ENCODE data around the gene RHBDD1. TPM values are rescaled to one million over a fixed set of nuclear protein-coding genes. Genes with fewer than 3 reads are reported as not detected.

Gene RHBDD1
- polyA plus RNA-seq, 2 donors: 3.9 to 5.2 TPM

DNA sequence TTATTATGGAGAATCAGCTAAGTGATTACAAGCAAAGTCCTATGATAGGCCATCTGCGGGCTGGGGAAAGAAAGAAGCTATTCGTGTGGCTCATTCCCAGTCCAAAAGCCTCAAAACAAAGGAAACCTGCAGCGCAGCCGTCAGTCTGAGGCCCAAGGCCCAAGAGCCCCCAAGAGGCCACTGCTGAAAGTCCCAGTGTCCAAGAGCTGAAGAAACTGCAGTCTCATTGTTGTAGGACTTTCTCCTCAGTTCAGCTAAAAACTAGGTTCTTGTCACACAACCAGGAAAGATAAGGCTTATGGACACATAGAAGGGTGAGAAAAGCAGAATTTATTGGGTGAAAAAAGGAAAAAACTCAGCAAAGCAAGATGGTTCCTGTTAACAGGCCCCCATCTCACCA lies 143.2 kb downstream of the RHBDD1 start:
- no peaks in the 10 kb centered on the region for H3K27me3 ChIP-seq (ENCODE audit: control insufficient read depth in 1 of 2, insufficient read depth in 2 of 2, low read length in 2 of 2)
- no peak overlapping the region for H3K4me3 ChIP-seq (ENCODE audit: low read depth in 1 of 2, low read length in 2 of 2)
- H3K36me3 ChIP-seq (ENCODE audit: control insufficient read depth in 2 of 2, insufficient read depth in 2 of 2, low read length in 1 of 2): peaks cover 0 to 2% of the 10 kb centered on the region in 2 donors
- no peak overlapping the region for H3K27ac ChIP-seq (ENCODE audit: low read depth in 2 of 2, low read length in 1 of 2)
- 96 to 100% methylated on average over 4 of the region's 4 CpGs for WGBS, 2 donors
- no peaks in the 10 kb centered on the region for H3K4me1 ChIP-seq (ENCODE audit: control insufficient read depth in 2 of 2, insufficient read depth in 2 of 2, low read length in 1 of 2)
- no peaks in the 10 kb centered on the region for H3K9me3 ChIP-seq (ENCODE audit: control insufficient read depth in 2 of 2, insufficient read depth in 1 of 2, low read depth in 1 of 2, low read length in 1 of 2)

DNA sequence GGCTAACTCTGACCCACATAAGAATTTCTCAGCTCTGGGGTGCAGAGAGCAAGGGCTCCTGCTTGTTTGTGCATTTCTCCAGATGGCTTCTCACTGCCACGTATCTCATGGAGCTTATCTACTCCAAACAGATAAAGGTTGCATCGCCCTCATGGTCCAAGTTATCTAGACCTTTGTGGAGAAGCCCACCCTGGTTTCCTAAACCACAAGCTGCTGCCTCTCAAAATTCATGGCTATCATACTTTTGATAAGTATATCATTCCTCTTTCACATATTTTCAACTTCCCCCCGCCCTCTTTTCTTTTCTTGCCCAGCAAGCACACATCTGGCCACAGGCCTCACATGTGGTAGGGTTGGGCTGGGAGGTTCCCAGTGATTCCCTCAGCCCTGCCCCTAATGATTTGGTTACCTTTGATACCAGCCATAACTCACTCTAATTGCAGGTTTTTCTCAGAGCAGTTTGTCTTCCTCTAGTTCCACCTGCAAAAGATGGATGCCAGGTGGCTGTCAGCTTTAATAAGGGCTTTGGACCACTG lies 146.0 kb downstream of the RHBDD1 start:
- Histone ChIP-seq H3K4me3 (ENCODE audit: low read depth in 1 of 2, low read length in 2 of 2) (no peak overlapping the region), H3K4me1 (ENCODE audit: control insufficient read depth in 2 of 2, insufficient read depth in 2 of 2, low read length in 1 of 2) (no peaks in the 10 kb centered on the region), H3K36me3 (ENCODE audit: control insufficient read depth in 2 of 2, insufficient read depth in 2 of 2, low read length in 1 of 2) (peaks cover 0 to 2% of the 10 kb centered on the region in 2 donors), H3K27ac (ENCODE audit: low read depth in 2 of 2, low read length in 1 of 2) (no peak overlapping the region), H3K27me3 (ENCODE audit: control insufficient read depth in 1 of 2, insufficient read depth in 2 of 2, low read length in 2 of 2) (no peaks in the 10 kb centered on the region), H3K9me3 (ENCODE audit: control insufficient read depth in 2 of 2, insufficient read depth in 1 of 2, low read depth in 1 of 2, low read length in 1 of 2) (no peaks in the 10 kb centered on the region)
- WGBS, 2 donors: 68 to 83% methylated on average over 3 of the region's 3 CpGs

DNA sequence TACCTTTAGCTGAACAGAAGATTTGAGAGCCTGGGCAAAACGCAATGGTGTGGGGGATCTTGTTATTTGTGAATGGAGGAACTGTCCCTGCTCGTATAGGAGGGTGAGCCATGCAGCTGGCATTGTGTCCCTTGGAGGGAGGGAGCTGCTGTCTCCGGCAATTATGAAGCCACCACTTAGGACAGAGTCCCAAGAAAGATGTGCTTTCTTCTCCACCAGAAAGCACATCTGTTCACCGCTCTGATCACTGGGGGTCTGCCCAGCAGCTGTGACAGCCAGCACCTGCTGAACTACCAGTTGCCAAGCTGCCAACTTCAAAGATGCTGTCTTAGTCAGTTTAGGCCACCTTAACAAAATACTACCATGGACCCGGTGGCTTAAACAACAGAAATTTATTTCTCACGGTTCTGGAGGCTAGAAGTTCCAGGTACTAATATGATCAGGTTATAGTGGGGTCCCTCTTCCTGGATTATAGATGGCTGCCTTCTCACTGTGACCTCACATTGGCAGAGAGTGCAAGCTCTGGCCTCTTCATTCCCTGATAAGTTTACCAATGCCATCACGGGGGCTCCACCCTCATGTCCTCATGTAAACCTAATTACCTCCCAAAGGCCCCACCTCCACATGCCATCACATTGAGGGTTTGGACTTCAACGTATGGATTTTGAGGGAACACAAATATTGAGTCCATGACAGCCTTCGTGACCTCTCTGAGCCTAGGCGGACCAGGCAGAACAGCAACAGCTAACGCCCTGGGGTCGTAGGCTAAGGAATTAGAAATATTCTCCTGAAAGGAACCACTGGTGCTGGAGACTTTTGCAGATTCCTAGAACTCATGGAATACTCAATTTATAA lies 148.3 kb downstream of the RHBDD1 start:
- no peak overlapping the region for H3K4me3 ChIP-seq (ENCODE audit: low read depth in 1 of 2, low read length in 2 of 2)
- no peaks in the 10 kb centered on the region for H3K27me3 ChIP-seq (ENCODE audit: control insufficient read depth in 1 of 2, insufficient read depth in 2 of 2, low read length in 2 of 2)
- no peaks in the 10 kb centered on the region for H3K4me1 ChIP-seq (ENCODE audit: control insufficient read depth in 2 of 2, insufficient read depth in 2 of 2, low read length in 1 of 2)
- H3K27ac ChIP-seq (ENCODE audit: low read depth in 2 of 2, low read length in 1 of 2): no peak overlapping the region
- 81 to 86% methylated on average over 12 of the region's 12 CpGs for WGBS, 2 donors
- H3K36me3 ChIP-seq (ENCODE audit: control insufficient read depth in 2 of 2, insufficient read depth in 2 of 2, low read length in 1 of 2): peaks cover 0 to 2% of the 10 kb centered on the region in 2 donors
- H3K9me3 ChIP-seq (ENCODE audit: control insufficient read depth in 2 of 2, insufficient read depth in 1 of 2, low read depth in 1 of 2, low read length in 1 of 2): no peaks in the 10 kb centered on the region

DNA sequence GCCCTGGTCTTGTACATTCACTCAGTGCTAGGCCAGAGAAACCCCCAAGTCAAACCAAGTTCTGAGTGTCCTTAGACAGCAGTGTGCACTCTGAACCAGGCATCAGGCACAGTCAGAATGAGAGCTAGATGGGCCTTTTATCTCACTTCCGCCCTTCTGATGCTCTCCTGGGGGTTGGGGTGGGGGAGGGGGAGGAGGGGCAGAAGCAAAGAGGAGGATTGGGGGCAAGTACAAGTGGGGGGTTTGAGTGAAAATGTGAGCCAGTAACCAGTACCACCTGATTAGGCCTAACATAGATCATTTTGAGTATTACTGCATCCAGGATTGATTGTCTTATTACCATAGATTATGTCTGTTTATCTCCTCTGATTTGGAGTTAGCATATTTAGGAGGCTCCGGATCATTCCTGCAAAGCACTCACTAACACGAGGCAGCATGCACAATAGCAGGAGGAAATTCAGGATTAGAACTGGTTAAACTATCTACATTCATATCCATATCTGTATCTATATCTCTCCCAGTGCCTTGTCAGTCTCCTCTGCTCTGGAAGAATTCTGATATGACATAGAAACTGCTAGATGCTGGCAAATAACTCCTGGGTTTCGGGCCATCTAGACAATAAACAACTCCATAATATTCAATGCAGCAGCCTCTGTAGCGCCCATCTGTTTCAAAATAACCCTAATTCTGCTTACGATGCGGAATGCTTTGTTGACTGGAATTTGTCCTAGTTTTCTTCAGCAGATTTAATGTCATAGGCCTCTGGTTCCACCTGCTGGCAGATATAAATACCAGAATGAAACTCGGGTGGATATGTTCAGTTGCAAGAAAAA lies 149.1 kb downstream of the RHBDD1 start:
- H3K27ac ChIP-seq (ENCODE audit: low read depth in 2 of 2, low read length in 1 of 2): no peak overlapping the region
- 21 to 26% methylated on average over 8 of the region's 8 CpGs for WGBS, 2 donors
- H3K36me3 ChIP-seq (ENCODE audit: control insufficient read depth in 2 of 2, insufficient read depth in 2 of 2, low read length in 1 of 2): no peaks in the 10 kb centered on the region
- H3K4me1 ChIP-seq (ENCODE audit: control insufficient read depth in 2 of 2, insufficient read depth in 2 of 2, low read length in 1 of 2): no peaks in the 10 kb centered on the region
- H3K4me3 ChIP-seq (ENCODE audit: low read depth in 1 of 2, low read length in 2 of 2): no peak overlapping the region
- no peaks in the 10 kb centered on the region for H3K9me3 ChIP-seq (ENCODE audit: control insufficient read depth in 2 of 2, insufficient read depth in 1 of 2, low read depth in 1 of 2, low read length in 1 of 2)
- H3K27me3 ChIP-seq (ENCODE audit: control insufficient read depth in 1 of 2, insufficient read depth in 2 of 2, low read length in 2 of 2): no peaks in the 10 kb centered on the region

DNA sequence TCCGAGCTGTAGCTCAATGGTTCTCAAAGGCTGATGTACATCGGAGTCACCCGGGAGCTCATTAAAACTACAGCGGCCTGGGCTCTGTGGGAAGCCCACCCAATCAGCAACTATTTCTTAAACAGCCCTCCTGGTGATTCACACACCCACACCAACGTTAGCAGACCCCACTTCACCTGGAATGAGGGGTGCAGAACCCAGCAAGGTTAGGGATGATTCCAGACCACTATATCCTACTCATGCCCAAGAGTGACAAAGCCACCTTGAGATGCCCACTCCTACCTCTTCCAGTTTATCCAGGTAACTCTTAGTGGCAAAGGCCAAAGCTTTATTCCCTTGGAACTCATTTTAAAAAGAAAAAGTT lies 149.7 kb downstream of the RHBDD1 start:
- Histone ChIP-seq H3K27me3 (ENCODE audit: control insufficient read depth in 1 of 2, insufficient read depth in 2 of 2, low read length in 2 of 2) (no peaks in the 10 kb centered on the region), H3K36me3 (ENCODE audit: control insufficient read depth in 2 of 2, insufficient read depth in 2 of 2, low read length in 1 of 2) (no peaks in the 10 kb centered on the region), H3K9me3 (ENCODE audit: control insufficient read depth in 2 of 2, insufficient read depth in 1 of 2, low read depth in 1 of 2, low read length in 1 of 2) (no peaks in the 10 kb centered on the region), H3K27ac (ENCODE audit: low read depth in 2 of 2, low read length in 1 of 2) (no peak overlapping the region), H3K4me3 (ENCODE audit: low read depth in 1 of 2, low read length in 2 of 2) (no peak overlapping the region), H3K4me1 (ENCODE audit: control insufficient read depth in 2 of 2, insufficient read depth in 2 of 2, low read length in 1 of 2) (no peaks in the 10 kb centered on the region)
- 38 to 40% methylated on average over 5 of the region's 5 CpGs for WGBS, 2 donors

DNA sequence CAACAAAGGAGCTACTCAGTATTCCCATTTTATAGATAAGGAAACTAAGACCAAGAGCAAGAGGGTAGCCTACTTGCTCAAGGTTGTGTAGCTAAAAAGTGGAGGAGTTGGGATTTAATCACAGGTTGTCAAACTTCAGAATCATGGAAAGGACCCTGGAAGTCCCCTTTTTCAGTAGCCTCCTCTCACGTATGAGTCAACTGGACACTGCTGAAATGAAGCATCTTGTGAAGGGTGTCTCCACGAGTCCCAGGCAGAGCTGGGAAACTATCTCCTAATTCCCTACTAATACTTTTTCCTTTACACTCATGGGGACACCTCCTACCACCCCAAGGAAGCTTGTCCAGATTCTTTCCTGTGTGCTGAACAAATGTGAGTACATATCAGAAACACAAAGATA lies 155.8 kb downstream of the RHBDD1 start:
- H3K4me3 ChIP-seq (ENCODE audit: low read depth in 1 of 2, low read length in 2 of 2): no peak overlapping the region
- H3K4me1 ChIP-seq (ENCODE audit: control insufficient read depth in 2 of 2, insufficient read depth in 2 of 2, low read length in 1 of 2): no peaks in the 10 kb centered on the region
- no peaks in the 10 kb centered on the region for H3K9me3 ChIP-seq (ENCODE audit: control insufficient read depth in 2 of 2, insufficient read depth in 1 of 2, low read depth in 1 of 2, low read length in 1 of 2)
- no peak overlapping the region for H3K27ac ChIP-seq (ENCODE audit: low read depth in 2 of 2, low read length in 1 of 2)
- no peaks in the 10 kb centered on the region for H3K27me3 ChIP-seq (ENCODE audit: control insufficient read depth in 1 of 2, insufficient read depth in 2 of 2, low read length in 2 of 2)
- 86 to 89% methylated on average over 2 of the region's 2 CpGs for WGBS, 2 donors
- peaks cover 0 to 4% of the 10 kb centered on the region in 2 donors for H3K36me3 ChIP-seq (ENCODE audit: control insufficient read depth in 2 of 2, insufficient read depth in 2 of 2, low read length in 1 of 2)

DNA sequence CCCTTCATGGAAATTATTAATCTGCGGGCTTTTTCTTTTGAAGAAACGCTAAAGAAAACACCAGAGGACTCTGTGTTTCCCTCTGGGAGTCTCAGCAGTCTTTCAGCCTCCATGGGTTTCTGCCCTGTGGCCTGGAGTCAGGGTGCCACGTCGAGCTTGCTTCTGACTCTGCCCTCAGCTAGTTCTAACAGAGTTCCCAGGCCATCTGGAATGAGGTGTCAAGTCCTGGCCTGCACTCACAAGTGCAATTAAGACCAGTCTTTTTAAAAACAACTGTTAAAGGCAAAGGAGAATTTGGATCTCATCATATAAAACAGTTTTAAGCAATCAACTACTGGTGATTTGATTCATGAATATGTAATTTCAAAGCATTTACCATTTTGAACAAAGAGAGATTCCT lies 157.3 kb downstream of the RHBDD1 start:
- Histone ChIP-seq H3K4me1 (ENCODE audit: control insufficient read depth in 2 of 2, insufficient read depth in 2 of 2, low read length in 1 of 2) (no peaks in the 10 kb centered on the region), H3K4me3 (ENCODE audit: low read depth in 1 of 2, low read length in 2 of 2) (no peak overlapping the region), H3K27ac (ENCODE audit: low read depth in 2 of 2, low read length in 1 of 2) (no peak overlapping the region), H3K27me3 (ENCODE audit: control insufficient read depth in 1 of 2, insufficient read depth in 2 of 2, low read length in 2 of 2) (no peaks in the 10 kb centered on the region), H3K9me3 (ENCODE audit: control insufficient read depth in 2 of 2, insufficient read depth in 1 of 2, low read depth in 1 of 2, low read length in 1 of 2) (no peaks in the 10 kb centered on the region), H3K36me3 (ENCODE audit: control insufficient read depth in 2 of 2, insufficient read depth in 2 of 2, low read length in 1 of 2) (peaks cover 0 to 4% of the 10 kb centered on the region in 2 donors)
- 54 to 71% methylated on average over 4 of the region's 4 CpGs for WGBS, 2 donors

DNA sequence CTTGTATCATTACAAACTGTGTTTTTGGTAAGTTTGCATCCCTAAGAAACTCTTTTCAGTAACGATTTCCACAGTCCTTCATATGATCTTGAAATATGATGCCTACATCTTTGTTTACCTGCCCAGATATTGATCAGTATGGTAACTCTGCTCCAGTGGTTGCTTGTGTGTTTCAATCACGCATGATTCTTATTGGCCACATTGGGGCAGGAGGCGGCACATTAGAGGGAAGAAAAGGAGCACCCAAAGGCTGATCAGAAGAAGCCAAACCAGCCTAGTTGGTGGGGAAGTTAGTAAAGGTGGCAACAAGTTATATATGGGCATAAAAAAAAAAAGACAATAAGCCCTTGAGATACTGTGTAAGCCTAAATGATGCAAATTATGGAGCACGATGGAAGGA lies 158.9 kb downstream of the RHBDD1 start:
- no peaks in the 10 kb centered on the region for H3K4me1 ChIP-seq (ENCODE audit: control insufficient read depth in 2 of 2, insufficient read depth in 2 of 2, low read length in 1 of 2)
- H3K4me3 ChIP-seq (ENCODE audit: low read depth in 1 of 2, low read length in 2 of 2): no peak overlapping the region
- H3K36me3 ChIP-seq (ENCODE audit: control insufficient read depth in 2 of 2, insufficient read depth in 2 of 2, low read length in 1 of 2): peaks cover 0 to 4% of the 10 kb centered on the region in 2 donors
- H3K27ac ChIP-seq (ENCODE audit: low read depth in 2 of 2, low read length in 1 of 2): no peak overlapping the region
- H3K27me3 ChIP-seq (ENCODE audit: control insufficient read depth in 1 of 2, insufficient read depth in 2 of 2, low read length in 2 of 2): no peaks in the 10 kb centered on the region
- 88 to 93% methylated on average over 4 of the region's 4 CpGs for WGBS, 2 donors
- no peaks in the 10 kb centered on the region for H3K9me3 ChIP-seq (ENCODE audit: control insufficient read depth in 2 of 2, insufficient read depth in 1 of 2, low read depth in 1 of 2, low read length in 1 of 2)

DNA sequence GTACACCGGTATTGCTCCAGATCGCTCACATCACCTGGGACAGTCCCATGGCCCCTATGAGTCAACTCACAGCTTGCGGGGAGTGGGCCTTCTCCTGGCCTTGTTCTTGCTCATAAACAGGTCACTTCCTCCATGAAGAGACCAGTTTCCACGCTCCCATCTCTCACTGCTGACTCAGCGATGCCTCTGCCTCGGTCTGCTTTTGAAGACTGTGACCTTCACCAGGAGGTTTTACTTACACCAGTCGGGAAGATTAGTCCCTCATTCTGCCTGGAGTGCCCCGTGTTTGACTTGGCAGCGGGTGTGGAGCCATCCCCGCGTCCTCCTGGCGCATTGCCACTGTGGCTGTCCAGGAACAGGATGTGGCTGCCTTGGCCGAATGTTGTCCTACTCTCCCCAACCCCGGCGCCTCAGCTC lies 159.8 kb downstream of the RHBDD1 start:
- Histone ChIP-seq H3K4me3 (ENCODE audit: low read depth in 1 of 2, low read length in 2 of 2) (no peak overlapping the region), H3K9me3 (ENCODE audit: control insufficient read depth in 2 of 2, insufficient read depth in 1 of 2, low read depth in 1 of 2, low read length in 1 of 2) (no peaks in the 10 kb centered on the region), H3K27me3 (ENCODE audit: control insufficient read depth in 1 of 2, insufficient read depth in 2 of 2, low read length in 2 of 2) (no peaks in the 10 kb centered on the region), H3K36me3 (ENCODE audit: control insufficient read depth in 2 of 2, insufficient read depth in 2 of 2, low read length in 1 of 2) (peaks cover 0 to 4% of the 10 kb centered on the region in 2 donors), H3K4me1 (ENCODE audit: control insufficient read depth in 2 of 2, insufficient read depth in 2 of 2, low read length in 1 of 2) (no peaks in the 10 kb centered on the region), H3K27ac (ENCODE audit: low read depth in 2 of 2, low read length in 1 of 2) (no peak overlapping the region)
- WGBS, 2 donors: 75 to 77% methylated on average over 15 of the region's 15 CpGs

All from esophagus (tissue), 2 donors.